GM19023 (cell line): Measurements from ENCODE around the gene RAB30.

Source experiments
- ATAC-seq: cut with Tn5 transposase; IDR thresholded peaks from one replicate; pipeline ENCODE4 v1.9.1; 2021; ENCODE audit warnings: mild to moderate bottlenecking, moderate library complexity; ENCODE audit not compliant: unreplicated experiment

The RAB30 gene

GRCh38 chr11:83071567-83072349 is at the start of gene RAB30:
Gene RAB30, minus strand, starts transcription at chr11:83071897. Its CDS starts 74,581 bp downstream, at chr11:82997316.
- peak; percentile 96 for ATAC-seq

- ATAC-seq: no peak
Observed at GRCh38 chr11:83120327-83120726, 48.6 kb upstream of the RAB30 start.

- ATAC-seq: no peak
Observed at GRCh38 chr11:83119216-83119615, 47.5 kb upstream of the RAB30 start.

GRCh38 chr11:83118814-83119213 is 47.1 kb upstream of the RAB30 start:
- ATAC-seq: no peak

- ATAC-seq: no peak
Observed at GRCh38 chr11:83116015-83116641, 44.4 kb upstream of the RAB30 start.

- no peak for ATAC-seq
Observed at GRCh38 chr11:83115551-83115950, 43.9 kb upstream of the RAB30 start.

- ATAC-seq: no peak
Observed at GRCh38 chr11:83115026-83115425, 43.3 kb upstream of the RAB30 start.

GRCh38 chr11:83112886-83113285 is 41.2 kb upstream of the RAB30 start:
- ATAC-seq: no peak

- ATAC-seq: no peak
Observed at GRCh38 chr11:83105168-83105567, 33.5 kb upstream of the RAB30 start.

GRCh38 chr11:83102834-83103233 is 31.1 kb upstream of the RAB30 start:
- ATAC-seq: no peak

- ATAC-seq: no peak
Observed at GRCh38 chr11:83097429-83098075, 25.9 kb upstream of the RAB30 start.

- ATAC-seq: no peak
Observed at GRCh38 chr11:83093634-83094033, 21.9 kb upstream of the RAB30 start.

GRCh38 chr11:83092488-83093384 is 21.0 kb upstream of the RAB30 start:
- no peak for ATAC-seq

GRCh38 chr11:83088965-83089364 is 17.3 kb upstream of the RAB30 start:
- ATAC-seq: no peak

GRCh38 chr11:83087035-83087434 is 15.3 kb upstream of the RAB30 start:
- ATAC-seq: no peak

GRCh38 chr11:83079820-83080219 is 8.1 kb upstream of the RAB30 start:
- no peak for ATAC-seq

GRCh38 chr11:83078269-83078668 is 6.6 kb upstream of the RAB30 start:
- no peak for ATAC-seq

GRCh38 chr11:83073884-83074283 is 2.2 kb upstream of the RAB30 start:
- no peak for ATAC-seq

- no peak for ATAC-seq
Observed at GRCh38 chr11:83073258-83073657, 1.6 kb upstream of the RAB30 start.

GRCh38 chr11:83072350-83073242 is 899 bp upstream of the RAB30 start:
- no peak for ATAC-seq
